SU-DHL-6 (cell line): Measurements from ENCODE around the gene FUNDC2.

Source experiments
- EZH2phosphoT487 ChIP-seq: fragments of 200-600 bp; sonication (generic), shearing (Covaris generic); conservative IDR thresholded peaks from 2 replicates; pipeline ENCODE4 v1.6.1; 2018; ENCODE audit warnings: mild to moderate bottlenecking, antibody characterized with exemption, low read length, moderate library complexity, mixed read lengths
- TF ChIP-seq, protein P1 (sequence below): fragments of 200-600 bp; sonication (generic); IDR thresholded peaks from one replicate; pipeline ENCODE4 v1.5.1; 2017; ENCODE audit warnings: antibody characterized with exemption, mild to moderate bottlenecking, low read length, moderate library complexity; ENCODE audit not compliant: insufficient read depth, poor library complexity, severe bottlenecking

GRCh38 chrX:155048977-155049619 is 22.5 kb downstream of the FUNDC2 start:
- TF ChIP-seq, protein P1, sequence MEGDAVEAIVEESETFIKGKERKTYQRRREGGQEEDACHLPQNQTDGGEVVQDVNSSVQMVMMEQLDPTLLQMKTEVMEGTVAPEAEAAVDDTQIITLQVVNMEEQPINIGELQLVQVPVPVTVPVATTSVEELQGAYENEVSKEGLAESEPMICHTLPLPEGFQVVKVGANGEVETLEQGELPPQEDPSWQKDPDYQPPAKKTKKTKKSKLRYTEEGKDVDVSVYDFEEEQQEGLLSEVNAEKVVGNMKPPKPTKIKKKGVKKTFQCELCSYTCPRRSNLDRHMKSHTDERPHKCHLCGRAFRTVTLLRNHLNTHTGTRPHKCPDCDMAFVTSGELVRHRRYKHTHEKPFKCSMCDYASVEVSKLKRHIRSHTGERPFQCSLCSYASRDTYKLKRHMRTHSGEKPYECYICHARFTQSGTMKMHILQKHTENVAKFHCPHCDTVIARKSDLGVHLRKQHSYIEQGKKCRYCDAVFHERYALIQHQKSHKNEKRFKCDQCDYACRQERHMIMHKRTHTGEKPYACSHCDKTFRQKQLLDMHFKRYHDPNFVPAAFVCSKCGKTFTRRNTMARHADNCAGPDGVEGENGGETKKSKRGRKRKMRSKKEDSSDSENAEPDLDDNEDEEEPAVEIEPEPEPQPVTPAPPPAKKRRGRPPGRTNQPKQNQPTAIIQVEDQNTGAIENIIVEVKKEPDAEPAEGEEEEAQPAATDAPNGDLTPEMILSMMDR: peak; percentile 38
- no peak for TF ChIP-seq EZH2phosphoT487
